ENCODE data around the gene ACKR3. TPM values are rescaled to one million over a fixed set of nuclear protein-coding genes. Genes with fewer than 3 reads are reported as not detected.

The ACKR3 gene
- total and polyA plus RNA-seq, 12 donors = 1.1 to 12.8 (median 1.9) TPM

DNA sequence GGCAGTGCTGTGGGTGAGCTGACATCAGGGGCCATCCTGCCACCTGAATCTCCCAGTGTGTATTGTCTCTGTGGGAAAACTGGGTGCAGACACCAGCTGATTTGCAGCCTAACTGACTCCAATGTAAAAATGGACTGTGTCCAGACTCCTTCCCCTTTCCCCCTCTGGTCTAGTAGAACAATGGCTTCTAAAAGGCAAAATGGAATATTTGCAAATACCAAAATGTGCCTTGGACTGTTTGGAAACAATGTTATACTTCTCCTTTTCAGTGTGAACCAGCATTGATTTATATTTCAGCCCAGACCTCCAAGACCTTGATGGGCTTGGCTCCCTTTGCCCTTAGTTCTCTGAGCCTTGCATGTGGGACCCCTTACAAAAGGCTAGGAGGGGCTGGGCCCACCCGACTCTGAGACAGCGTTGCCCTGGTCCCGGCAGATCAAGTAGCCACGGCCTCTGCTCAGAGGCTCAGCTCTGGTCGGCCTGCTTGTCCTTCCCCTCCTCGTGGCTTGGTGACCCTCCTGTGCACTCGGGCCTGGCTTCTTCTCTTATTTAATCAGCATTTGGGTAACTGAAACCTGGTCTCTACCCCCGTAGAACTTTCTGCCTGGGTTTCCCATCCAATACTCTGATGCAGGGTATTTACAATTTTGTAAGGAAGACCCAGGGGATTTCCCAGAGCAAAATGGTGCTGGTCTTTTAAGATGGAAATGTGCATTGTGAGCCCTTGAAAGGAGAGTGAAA, 18.0 kb upstream of the ACKR3 start:
- Histone ChIP-seq H3K9me3 (replicated peaks in 1 of 3) (no peaks in the 10 kb centered on the region), H3K36me3 (replicated peaks in 1 of 2) (no peaks in the 10 kb centered on the region), H3K4me1 (replicated peaks in 1 of 2) (no peaks in the 10 kb centered on the region), H3K27ac (no peak overlapping the region), H3K27me3 (peaks cover 3% of the 10 kb centered on the region), H3K4me3 (no peak overlapping the region)
- DNase-seq = no peak
- TF ChIP-seq CTCF (IDR thresholded peaks at IDR 0.05) = no peak
- TF ChIP-seq POLR2A (IDR thresholded peaks at IDR 0.05) = no peak
- WGBS, 4 donors = 57 to 68% (median 63%) methylated on average over 5 to 8 of the region's 8 CpGs
- intact Hi-C loops (cut with DNase I) = no loop called here

DNA sequence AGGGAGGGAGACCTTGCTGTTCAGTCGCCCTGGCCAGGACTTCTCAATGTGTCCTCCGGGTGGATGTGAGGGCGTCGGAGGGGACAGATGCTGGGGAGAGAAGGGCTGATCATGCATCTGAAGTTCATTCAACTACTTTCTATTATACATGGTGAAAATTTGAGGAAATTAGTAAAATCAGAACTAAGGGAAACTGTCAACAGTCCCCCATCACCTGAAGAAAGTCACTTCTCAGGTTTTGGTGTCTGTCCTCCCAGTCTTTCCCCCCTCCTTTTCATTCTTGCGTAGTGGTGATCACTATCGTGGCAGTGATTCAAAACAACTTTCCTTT, 17.4 kb upstream of the ACKR3 start:
- peaks cover 3% of the 10 kb centered on the region for H3K27me3 ChIP-seq
- H3K36me3 ChIP-seq (replicated peaks in 1 of 2) = no peaks in the 10 kb centered on the region
- H3K27ac ChIP-seq = no peak overlapping the region
- TF ChIP-seq POLR2A (IDR thresholded peaks at IDR 0.05) = no peak
- no peak for TF ChIP-seq CTCF (IDR thresholded peaks at IDR 0.05)
- no peaks in the 10 kb centered on the region for H3K9me3 ChIP-seq (replicated peaks in 1 of 3)
- H3K4me1 ChIP-seq (replicated peaks in 1 of 2) = no peaks in the 10 kb centered on the region
- H3K4me3 ChIP-seq = no peak overlapping the region
- 78 to 90% (median 87%) methylated on average over 6 of the region's 6 CpGs for WGBS, 4 donors
- intact Hi-C loops (cut with DNase I) = no loop called here
- no peak for DNase-seq

- Histone ChIP-seq H3K9me3 (replicated peaks in 1 of 3) (no peaks in the 10 kb centered on the region), H3K36me3 (replicated peaks in 1 of 2) (no peaks in the 10 kb centered on the region), H3K4me1 (replicated peaks in 1 of 2) (no peaks in the 10 kb centered on the region), H3K27ac (no peak overlapping the region), H3K27me3 (peaks cover 3% of the 10 kb centered on the region), H3K4me3 (no peak overlapping the region)
- TF ChIP-seq POLR2A (IDR thresholded peaks at IDR 0.05) (no peak), CTCF (IDR thresholded peaks at IDR 0.05) (no peak)
- WGBS, 4 donors = 68 to 74% (median 69%) methylated on average over 11 of the region's 11 CpGs
- intact Hi-C loops (cut with DNase I) = no loop called here
- no peak for DNase-seq
Measured at GRCh38 chr2:236552581-236553363, 16.9 kb upstream of the ACKR3 start.

GRCh38 chr2:236553522-236553921, 16.1 kb upstream of the ACKR3 start:
- no peak for TF ChIP-seq CTCF (IDR thresholded peaks at IDR 0.05)
- no peak for TF ChIP-seq POLR2A (IDR thresholded peaks at IDR 0.05)
- no peaks in the 10 kb centered on the region for H3K36me3 ChIP-seq (replicated peaks in 1 of 2)
- no peak overlapping the region for H3K27ac ChIP-seq
- H3K4me1 ChIP-seq (replicated peaks in 1 of 2) = no peaks in the 10 kb centered on the region
- H3K27me3 ChIP-seq = peaks cover 3% of the 10 kb centered on the region
- no peak for DNase-seq
- H3K4me3 ChIP-seq = no peak overlapping the region
- intact Hi-C loops (cut with DNase I) = no loop called here
- no peaks in the 10 kb centered on the region for H3K9me3 ChIP-seq (replicated peaks in 1 of 3)
- 81 to 90% (median 86%) methylated on average over 8 of the region's 8 CpGs for WGBS, 4 donors
